PC-3 (cell line): Measurements from ENCODE around the gene CDSN. TPM values are rescaled to one million over a fixed set of nuclear protein-coding genes. Genes with fewer than 3 reads are reported as not detected.

ENCODE experiments used
- ATAC-seq: fragments of 200-7000 bp; cut with Tn5 transposase; 2 replicates; pipeline ENCODE4 v1.9.1; 2020; ENCODE audit warnings: mild to moderate bottlenecking, moderate library complexity
- BruUV-seq: library from RNA; stranded (reverse); fragments of 400-500 nt; replicated peaks from 2 replicates; lab custom pipeline; 2021; lab: Mats Ljungman, UMichigan
- CTCF ChIA-PET: fragments of 300-600 bp; sonication (Branson Sonifier 250); formaldehyde crosslinking; loops from one replicate; lab custom pipeline; 2022; ENCODE audit warnings: antibody characterized with exemption; lab: Charles Lee
- POLR2A ChIA-PET: fragments of 300-600 bp; sonication (Branson Sonifier 250); formaldehyde crosslinking; loops from one replicate; lab custom pipeline; 2022; ENCODE audit warnings: antibody characterized with exemption; ENCODE audit not compliant: unreplicated experiment; lab: Charles Lee
- DNase-seq: peaks from one replicate; pipeline ENCODE4 v3.0.0-alpha.2; 2015
- H2AFZ ChIP-seq: fragments of 300-600 bp; sonication (generic); 2 replicates; pipeline ENCODE4 v1.6.0; 2016; ENCODE audit warnings: antibody characterized with exemption, low read length
- H3F3A ChIP-seq: fragments of 300-600 bp; sonication (generic); one replicate; pipeline ENCODE4 v1.6.0; 2017; ENCODE audit warnings: antibody characterized with exemption, low read length, control low read depth, mild to moderate bottlenecking; ENCODE audit not compliant: unreplicated experiment
- H3K27ac ChIP-seq: fragments of 300-600 bp; sonication (generic); 2 replicates; pipeline ENCODE4 v1.5.1; 2016; ENCODE audit warnings: mild to moderate bottlenecking, low read length
- H3K27me3 ChIP-seq: fragments of 300-600 bp; sonication (generic); 2 replicates; pipeline ENCODE4 v1.6.1; 2016; ENCODE audit warnings: low read length, mixed read lengths
- H3K36me3 ChIP-seq: fragments of 300-600 bp; sonication (generic); 2 replicates; pipeline ENCODE4 v1.6.1; 2016; ENCODE audit warnings: low read depth, mixed run types, low read length, mixed read lengths
- H3K4me1 ChIP-seq: fragments of 300-600 bp; sonication (generic); 2 replicates; pipeline ENCODE4 v1.5.1; 2016; ENCODE audit warnings: low read length; ENCODE audit not compliant: insufficient read depth
- H3K4me2 ChIP-seq: fragments of 300-600 bp; sonication (generic); 2 replicates; pipeline ENCODE4 v1.6.0; 2016; ENCODE audit warnings: low read length
- H3K4me3 ChIP-seq: fragments of 300-600 bp; sonication (generic); 2 replicates; pipeline ENCODE4 v1.5.1; 2016; ENCODE audit warnings: mild to moderate bottlenecking, low read length, mixed read lengths
- H3K79me2 ChIP-seq: fragments of 300-600 bp; sonication (generic); 2 replicates; pipeline ENCODE4 v1.6.1; 2017; ENCODE audit warnings: low read length, mixed read lengths
- H3K9ac ChIP-seq: fragments of 300-600 bp; sonication (generic); 2 replicates; pipeline ENCODE4 v1.6.0; 2016; ENCODE audit warnings: mild to moderate bottlenecking, low read length
- H3K9me2 ChIP-seq: fragments of 300-600 bp; sonication (generic); replicated peaks from 2 replicates; pipeline ENCODE4 v1.6.1; 2016; ENCODE audit warnings: mixed run types, low read length, mixed read lengths
- H3K9me3 ChIP-seq: fragments of 300-600 bp; sonication (generic); 2 replicates; pipeline ENCODE4 v1.6.1; 2016; ENCODE audit warnings: low read length, mixed read lengths
- H4K20me1 ChIP-seq: fragments of 300-600 bp; sonication (generic); 2 replicates; pipeline ENCODE4 v1.6.1; 2016; ENCODE audit warnings: low read length, mixed read lengths
- CTCF ChIP-seq: fragments of 300-600 bp; sonication (generic); conservative IDR thresholded peaks from 2 replicates; pipeline ENCODE4 v1.5.1; 2017; ENCODE audit warnings: antibody characterized with exemption, low read depth, mild to moderate bottlenecking, low read length
- EZH2 ChIP-seq: fragments of 300-600 bp; sonication (generic); IDR thresholded peaks from one replicate; pipeline ENCODE4 v1.6.1; 2017; ENCODE audit warnings: antibody characterized with exemption, mild to moderate bottlenecking, low read length; ENCODE audit not compliant: unreplicated experiment
- EZH2phosphoT487 ChIP-seq: fragments of 300-600 bp; sonication (generic); IDR thresholded peaks from 2 replicates; pipeline ENCODE4 v1.6.1; 2018; ENCODE audit warnings: mild to moderate bottlenecking, antibody characterized with exemption, low read length, borderline replicate concordance
- intact Hi-C: fragments of 100-400 bp; cut with micrococcal nuclease; formaldehyde crosslinking; loops from 2 replicates; pipeline ENCODE4 v1.9.0; 2023
- total RNA-seq: library from RNA; depleted of rRNA; stranded (reverse); fragments of >200 nt; gene quantifications from 2 replicates; pipeline ENCODE4 v1.2.3, GENCODE V29; 2014

The CDSN gene
- total RNA-seq, 1 experiment from 2014 or later = 0.55 TPM

- intact Hi-C loops = loop anchor here (5.0 kb wide), 1 partner anchor 328 kb away; no protein-coding TSS in a partner anchor
Measured at GRCh38 chr6:31075528-31075927, 44.7 kb downstream of the CDSN start.

GRCh38 chr6:31074401-31074800 is 45.8 kb downstream of the CDSN start:
- no TSS peak for BruUV-seq
- Histone ChIP-seq H3K27me3 (no peaks in the 10 kb centered on the region), H3K4me3 (no peak overlapping the region), H3K4me2 (no peak overlapping the region), H3K9me3 (no peaks in the 10 kb centered on the region), H3F3A (no peaks in the 10 kb centered on the region), H3K36me3 (no peaks in the 10 kb centered on the region), H3K4me1 (peaks cover 10% of the 10 kb centered on the region), H3K27ac (no peak overlapping the region), H4K20me1 (no peaks in the 10 kb centered on the region), H2AFZ (no peak overlapping the region), H3K79me2 (no peaks in the 10 kb centered on the region), H3K9ac (no peak overlapping the region), H3K9me2 (no peaks in the 10 kb centered on the region)
- DNase-seq (no peak), ATAC-seq (no peak)
- CTCF ChIA-PET = interaction anchor here (0.6 kb wide), 1 partner anchor 29 kb away, joined by 4 read pairs; no protein-coding TSS in a partner anchor
- TF ChIP-seq EZH2 (no peak), EZH2phosphoT487 (no peak), CTCF (no peak)
- POLR2A ChIA-PET = no interaction called here
- intact Hi-C loops = no loop called here

More at GRCh38 chr6:31075528-31075927, 44.7 kb downstream of the CDSN start:
- Histone ChIP-seq H3K9ac (no peak overlapping the region), H3K36me3 (no peaks in the 10 kb centered on the region), H2AFZ (no peak overlapping the region), H3F3A (no peaks in the 10 kb centered on the region), H3K79me2 (no peaks in the 10 kb centered on the region), H3K9me3 (no peaks in the 10 kb centered on the region), H3K27me3 (no peaks in the 10 kb centered on the region), H3K9me2 (no peaks in the 10 kb centered on the region), H3K4me1 (peaks cover 10% of the 10 kb centered on the region), H3K27ac (no peak overlapping the region), H4K20me1 (no peaks in the 10 kb centered on the region), H3K4me3 (no peak overlapping the region), H3K4me2 (no peak overlapping the region)
- CTCF ChIA-PET = interaction anchor here (0.6 kb wide), 1 partner anchor 12 kb away, joined by 5 read pairs; no protein-coding TSS in a partner anchor
- ATAC-seq (no peak), DNase-seq (peak; percentile 47)
- no peak for TF ChIP-seq CTCF
- no peak for TF ChIP-seq EZH2
- TF ChIP-seq EZH2phosphoT487 = no peak
- POLR2A ChIA-PET = no interaction called here
- no TSS peak for BruUV-seq

GRCh38 chr6:31070711-31071197 is 49.5 kb downstream of the CDSN start:
- H4K20me1 ChIP-seq = no peaks in the 10 kb centered on the region
- H3K79me2 ChIP-seq = no peaks in the 10 kb centered on the region
- peak overlapping the region; percentile 24; the same call in 1 of the 2 replicates for H2AFZ ChIP-seq
- POLR2A ChIA-PET = interaction anchor here (0.6 to 1.0 kb wide), 3 partner anchors 115 to 158 kb away, joined by 3 to 8 read pairs (median 3); no protein-coding TSS in a partner anchor
- intact Hi-C loops = loop anchor here (1.0 to 2.0 kb wide), 4 partner anchors 22 to 242 kb away; no protein-coding TSS in a partner anchor
- ATAC-seq (peak; percentile 87), DNase-seq (peak; percentile 84)
- H3K27me3 ChIP-seq = no peaks in the 10 kb centered on the region
- H3F3A ChIP-seq = no peaks in the 10 kb centered on the region
- H3K9ac ChIP-seq = no peak overlapping the region
- H3K4me3 ChIP-seq = no peak overlapping the region
- H3K27ac ChIP-seq = no peak overlapping the region
- H3K36me3 ChIP-seq = no peaks in the 10 kb centered on the region
- no peaks in the 10 kb centered on the region for H3K9me2 ChIP-seq
- H3K9me3 ChIP-seq = no peaks in the 10 kb centered on the region
- TF ChIP-seq CTCF (peak; percentile 89), EZH2 (no peak)
- CTCF ChIA-PET = interaction anchor here (0.5 to 1.6 kb wide), 24 partner anchors 9 to 251 kb away, joined by 3 to 48 read pairs (median 4); partner anchors contain the start of genes DDR1, MUCL3, PSORS1C1 and VARS2
- peaks cover 10% of the 10 kb centered on the region for H3K4me1 ChIP-seq
- no TSS peak for BruUV-seq
- no peak overlapping the region for H3K4me2 ChIP-seq
